DOHH2 (cell line): ENCODE results near the gene LHFPL6.

Experiments
- H3F3A ChIP-seq: fragments of 200-600 bp; sonication (generic), shearing (Covaris generic); 2 replicates; pipeline ENCODE4 v1.6.0; 2016; ENCODE audit warnings: antibody characterized with exemption, mild to moderate bottlenecking; ENCODE audit not compliant: control insufficient read depth, insufficient read depth
- H3K27ac ChIP-seq: fragments of 200-600 bp; sonication (generic); 2 replicates; pipeline ENCODE4 v1.5.1; 2014; ENCODE audit warnings: low read depth, mild to moderate bottlenecking, low read length, moderate library complexity
- H3K27me3 ChIP-seq: fragments of 200-600 bp; sonication (generic); 2 replicates; pipeline ENCODE4 v1.6.1; 2014; ENCODE audit warnings: mild to moderate bottlenecking, low read length, mixed read lengths; ENCODE audit not compliant: control insufficient read depth
- H3K36me3 ChIP-seq: fragments of 200-600 bp; sonication (generic); 2 replicates; pipeline ENCODE4 v1.6.1; 2014; ENCODE audit warnings: mild to moderate bottlenecking, low read length, moderate library complexity, mixed read lengths; ENCODE audit not compliant: control insufficient read depth
- H3K4me1 ChIP-seq: fragments of 200-600 bp; sonication (generic); 2 replicates; pipeline ENCODE4 v1.6.1; 2014; ENCODE audit warnings: mild to moderate bottlenecking, low read length, mixed read lengths; ENCODE audit not compliant: control insufficient read depth
- H3K4me2 ChIP-seq: fragments of 200-600 bp; sonication (generic); 2 replicates; pipeline ENCODE4 v1.6.0; 2014; ENCODE audit warnings: mild to moderate bottlenecking, low read length, moderate library complexity
- H3K4me3 ChIP-seq: fragments of 200-600 bp; sonication (generic); 2 replicates; pipeline ENCODE4 v1.5.1; 2014; ENCODE audit warnings: mild to moderate bottlenecking, low read length, mixed read lengths
- H3K79me2 ChIP-seq: fragments of 200-600 bp; sonication (generic); 2 replicates; pipeline ENCODE4 v1.6.1; 2014; ENCODE audit warnings: mild to moderate bottlenecking, low read length, mixed read lengths; ENCODE audit not compliant: control insufficient read depth
- H3K9me2 ChIP-seq: fragments of 200-600 bp; sonication (generic); replicated peaks from 2 replicates; pipeline ENCODE4 v1.6.1; 2014; ENCODE audit warnings: mild to moderate bottlenecking, low read length, mixed read lengths; ENCODE audit not compliant: control insufficient read depth
- H3K9me3 ChIP-seq: fragments of 200-600 bp; sonication (generic); 2 replicates; pipeline ENCODE4 v1.6.1; 2014; ENCODE audit warnings: antibody characterized with exemption, low read length, mixed read lengths; ENCODE audit not compliant: control insufficient read depth, insufficient read depth
- H4K20me1 ChIP-seq: fragments of 200-600 bp; sonication (generic); 2 replicates; pipeline ENCODE4 v1.6.0; 2014; ENCODE audit warnings: low read depth, mild to moderate bottlenecking, antibody characterized with exemption, low read length, moderate library complexity; ENCODE audit not compliant: control insufficient read depth, insufficient read depth
- EZH2phosphoT487 ChIP-seq: fragments of 200-600 bp; sonication (generic); IDR thresholded peaks from 2 replicates; pipeline ENCODE4 v1.6.1; 2017; ENCODE audit warnings: borderline replicate concordance, mild to moderate bottlenecking, antibody characterized with exemption, low read length, moderate library complexity, mixed read lengths
- TF ChIP-seq, protein P1 (sequence below): fragments of 200-600 bp; sonication (generic); IDR thresholded peaks from one replicate; pipeline ENCODE4 v1.5.1; 2014; ENCODE audit warnings: antibody characterized with exemption, mild to moderate bottlenecking, low read depth, low read length; ENCODE audit not compliant: poor library complexity, severe bottlenecking

LHFPL6 gene

DNA sequence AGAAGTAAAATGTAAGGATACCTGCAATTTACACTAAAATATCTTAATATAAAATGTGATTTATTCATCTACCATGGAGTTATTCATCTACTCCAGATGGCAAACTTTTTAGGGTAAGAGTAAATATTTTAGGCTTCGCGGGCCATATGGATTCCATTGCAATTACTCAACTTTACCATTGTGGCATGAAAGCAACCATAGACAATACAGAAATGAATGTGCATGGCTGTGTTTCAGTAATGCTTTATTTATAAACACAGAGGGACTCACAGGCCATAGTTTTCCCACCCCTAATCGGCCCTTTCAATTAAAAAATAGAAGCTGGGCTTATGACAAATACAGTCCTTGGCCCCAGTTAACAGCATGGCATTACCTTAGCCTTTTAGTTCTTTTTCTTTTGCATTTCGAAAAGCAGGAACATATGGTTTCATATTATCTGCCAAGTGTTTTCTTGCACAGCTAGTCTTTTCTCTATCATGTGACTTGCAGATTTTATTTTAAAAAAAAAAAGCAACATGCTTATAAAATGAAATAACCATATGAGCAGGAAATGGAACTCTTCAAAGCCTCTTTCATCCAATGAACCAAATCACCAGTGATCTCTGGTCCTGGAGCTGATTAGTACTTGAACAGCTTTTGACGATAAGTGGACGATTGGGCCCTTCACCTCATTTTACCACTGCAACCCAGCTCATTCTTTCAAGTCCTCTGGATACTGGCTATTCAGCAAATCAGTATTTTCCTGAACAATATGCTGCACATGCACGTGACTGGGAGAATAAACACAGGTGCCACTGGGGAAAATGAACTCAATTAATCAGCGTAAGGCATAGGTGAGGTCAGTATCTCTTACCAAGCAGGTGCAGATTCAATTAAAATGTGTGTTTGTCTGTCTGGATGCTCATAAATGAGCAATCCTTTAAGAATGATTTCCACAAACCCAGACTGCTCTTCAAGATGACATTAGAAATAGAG lies 63.9 kb downstream of the LHFPL6 start:
- TF ChIP-seq EZH2phosphoT487 = no peak
- TF ChIP-seq, protein P1, sequence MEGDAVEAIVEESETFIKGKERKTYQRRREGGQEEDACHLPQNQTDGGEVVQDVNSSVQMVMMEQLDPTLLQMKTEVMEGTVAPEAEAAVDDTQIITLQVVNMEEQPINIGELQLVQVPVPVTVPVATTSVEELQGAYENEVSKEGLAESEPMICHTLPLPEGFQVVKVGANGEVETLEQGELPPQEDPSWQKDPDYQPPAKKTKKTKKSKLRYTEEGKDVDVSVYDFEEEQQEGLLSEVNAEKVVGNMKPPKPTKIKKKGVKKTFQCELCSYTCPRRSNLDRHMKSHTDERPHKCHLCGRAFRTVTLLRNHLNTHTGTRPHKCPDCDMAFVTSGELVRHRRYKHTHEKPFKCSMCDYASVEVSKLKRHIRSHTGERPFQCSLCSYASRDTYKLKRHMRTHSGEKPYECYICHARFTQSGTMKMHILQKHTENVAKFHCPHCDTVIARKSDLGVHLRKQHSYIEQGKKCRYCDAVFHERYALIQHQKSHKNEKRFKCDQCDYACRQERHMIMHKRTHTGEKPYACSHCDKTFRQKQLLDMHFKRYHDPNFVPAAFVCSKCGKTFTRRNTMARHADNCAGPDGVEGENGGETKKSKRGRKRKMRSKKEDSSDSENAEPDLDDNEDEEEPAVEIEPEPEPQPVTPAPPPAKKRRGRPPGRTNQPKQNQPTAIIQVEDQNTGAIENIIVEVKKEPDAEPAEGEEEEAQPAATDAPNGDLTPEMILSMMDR = no peak
- H3K9me3 ChIP-seq = no peaks in the 10 kb centered on the region
- H3K9me2 ChIP-seq = no peaks in the 10 kb centered on the region
- H3K79me2 ChIP-seq = peaks cover 11% of the 10 kb centered on the region
- H4K20me1 ChIP-seq = no peaks in the 10 kb centered on the region
- H3K27me3 ChIP-seq = no peaks in the 10 kb centered on the region
- H3K4me1 ChIP-seq = no peaks in the 10 kb centered on the region
- no peak overlapping the region for H3K4me2 ChIP-seq
- H3K4me3 ChIP-seq = no peak overlapping the region
- no peaks in the 10 kb centered on the region for H3F3A ChIP-seq
- H3K36me3 ChIP-seq = no peaks in the 10 kb centered on the region
- no peak overlapping the region for H3K27ac ChIP-seq

DNA sequence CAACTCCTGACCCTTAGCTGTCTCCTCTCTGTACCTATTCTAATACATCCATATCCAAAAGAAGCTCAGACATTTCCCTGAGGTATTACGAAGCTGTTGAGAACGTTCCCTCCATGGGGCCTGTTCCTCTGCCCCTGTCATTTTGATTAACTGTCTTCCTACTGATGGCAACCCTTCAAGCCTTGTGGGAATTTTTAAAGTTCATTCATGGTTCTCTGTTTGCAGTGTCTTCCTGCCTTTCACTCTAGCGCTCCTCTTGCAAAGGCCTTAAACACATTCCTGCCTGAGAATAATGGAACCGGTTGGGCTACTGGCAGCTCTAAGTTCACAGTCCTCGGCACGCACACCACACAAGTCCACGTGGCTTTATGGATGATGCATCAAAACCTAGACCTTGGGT lies 66.1 kb downstream of the LHFPL6 start:
- Histone ChIP-seq H3K4me3 (no peak overlapping the region), H3K4me2 (no peak overlapping the region), H3K4me1 (no peaks in the 10 kb centered on the region), H4K20me1 (no peaks in the 10 kb centered on the region), H3K79me2 (peaks cover 26% of the 10 kb centered on the region), H3K9me3 (no peaks in the 10 kb centered on the region), H3K27ac (no peak overlapping the region), H3K36me3 (no peaks in the 10 kb centered on the region), H3K27me3 (no peaks in the 10 kb centered on the region), H3F3A (no peaks in the 10 kb centered on the region), H3K9me2 (no peaks in the 10 kb centered on the region)
- no peak for TF ChIP-seq EZH2phosphoT487
- TF ChIP-seq, protein P1 = no peak

DNA sequence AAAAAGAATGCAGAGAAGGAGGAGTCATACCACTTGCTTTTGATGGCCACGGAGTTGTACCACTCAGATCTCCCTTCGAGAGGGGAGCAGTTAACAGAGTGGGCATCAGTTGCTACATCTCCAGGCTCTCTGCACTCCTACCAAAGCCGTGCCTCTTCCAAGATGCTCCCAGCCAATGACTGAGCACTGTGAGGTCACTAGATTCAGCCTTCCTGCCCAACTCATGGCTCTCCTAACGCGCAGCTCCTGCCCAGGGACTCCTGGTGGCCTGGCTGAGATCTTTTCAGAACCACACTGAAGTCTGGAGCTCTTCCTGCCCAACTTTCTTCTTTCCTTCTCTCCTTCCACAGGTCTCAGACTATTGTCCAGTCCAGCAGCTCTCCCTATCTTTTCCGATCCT lies 66.7 kb downstream of the LHFPL6 start:
- H3K79me2 ChIP-seq = peaks cover 29% of the 10 kb centered on the region
- no peak overlapping the region for H3K27ac ChIP-seq

More for the DNA sequence above, 66.7 kb downstream of the LHFPL6 start:
- TF ChIP-seq EZH2phosphoT487 = no peak
- TF ChIP-seq, protein P1 = no peak
- H3K27me3 ChIP-seq = no peaks in the 10 kb centered on the region
- H3K4me1 ChIP-seq = no peaks in the 10 kb centered on the region
- no peaks in the 10 kb centered on the region for H3K9me2 ChIP-seq
- H3K9me3 ChIP-seq = no peaks in the 10 kb centered on the region
- no peaks in the 10 kb centered on the region for H3F3A ChIP-seq
- H3K4me2 ChIP-seq = no peak overlapping the region
- no peaks in the 10 kb centered on the region for H4K20me1 ChIP-seq
- H3K4me3 ChIP-seq = no peak overlapping the region
- no peaks in the 10 kb centered on the region for H3K36me3 ChIP-seq
